Stimulated activated CD4-positive, alpha-beta T cell treated with anti-CD3 and anti-CD28 coated beads, TNF-alpha, amount 100 ng/mL, for 48 hours (primary cell): ENCODE measurements around the gene ATP5F1A.
A peak's percentile ranks its signal among the peaks of the same experiment; 100 is the strongest.
"Not testable (repeated sequence)": the region's sequence is repeated elsewhere in the genome, so short reads cannot be mapped to it uniquely, and the experiment has no call there.

Experiments used
- DNase-seq, 3 donors: peaks; one replicate each; pipeline ENCODE4 v3.0.0-alpha.2; 2020; ENCODE audit warnings: low read depth in 3 of 3

ATP5F1A gene

GRCh38 chr18:46097801-46098615 is at the start of gene ATP5F1A:
Gene ATP5F1A, minus strand, starts transcription at chr18:46098296. Its CDS starts 65 bp downstream, at chr18:46098231.
- DNase-seq: peak; percentile 75 to 83 (median 76)

DNA sequence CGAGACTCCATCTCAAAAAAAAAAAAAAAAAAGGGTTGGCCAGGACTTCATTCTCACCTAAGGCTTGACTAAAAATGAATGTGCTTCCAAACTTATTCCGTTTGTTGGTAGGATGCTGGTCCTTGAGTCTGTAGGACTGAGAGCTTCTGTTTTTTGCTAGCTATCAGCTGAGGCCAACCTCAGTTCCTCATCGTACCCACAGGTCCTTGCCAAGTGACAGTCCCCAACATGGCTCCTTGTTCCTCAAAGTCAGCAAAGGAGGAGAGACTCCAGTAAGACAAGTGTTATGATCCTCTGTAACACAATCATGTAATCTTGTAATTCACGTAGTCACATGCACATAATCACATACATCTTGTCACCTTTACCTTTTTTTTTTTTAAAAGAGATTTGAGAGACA is 43.1 kb upstream of the ATP5F1A start:
- no peak for DNase-seq

DNA sequence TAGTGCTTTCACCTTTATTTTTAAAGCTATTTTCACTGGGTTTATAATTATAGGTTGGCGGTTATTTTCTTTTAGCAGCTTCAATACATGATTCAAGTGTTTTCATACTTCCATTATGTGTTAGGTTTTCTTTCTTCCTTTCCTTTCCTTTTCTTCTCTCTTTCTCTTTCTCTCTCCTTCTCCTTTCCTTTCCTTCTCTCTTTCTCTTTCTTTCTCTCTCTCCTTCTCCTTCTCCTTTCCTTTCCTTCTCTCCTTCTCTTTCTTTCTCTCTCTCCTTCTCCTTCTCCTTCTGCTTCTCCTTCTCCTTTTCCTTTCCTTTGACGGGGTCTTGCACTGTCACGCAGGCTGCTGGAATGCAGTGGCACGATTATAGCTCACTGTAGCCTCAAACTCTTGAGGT is 42.1 kb upstream of the ATP5F1A start:
- no peak for DNase-seq

- DNase-seq: no peak
Observed at GRCh38 chr18:46134920-46135675, 37.0 kb upstream of the ATP5F1A start.

GRCh38 chr18:46133534-46133933 is 35.4 kb upstream of the ATP5F1A start:
- DNase-seq: no peak

- not testable (repeated sequence) for DNase-seq
Observed at GRCh38 chr18:46130549-46130948, 32.5 kb upstream of the ATP5F1A start.

DNA sequence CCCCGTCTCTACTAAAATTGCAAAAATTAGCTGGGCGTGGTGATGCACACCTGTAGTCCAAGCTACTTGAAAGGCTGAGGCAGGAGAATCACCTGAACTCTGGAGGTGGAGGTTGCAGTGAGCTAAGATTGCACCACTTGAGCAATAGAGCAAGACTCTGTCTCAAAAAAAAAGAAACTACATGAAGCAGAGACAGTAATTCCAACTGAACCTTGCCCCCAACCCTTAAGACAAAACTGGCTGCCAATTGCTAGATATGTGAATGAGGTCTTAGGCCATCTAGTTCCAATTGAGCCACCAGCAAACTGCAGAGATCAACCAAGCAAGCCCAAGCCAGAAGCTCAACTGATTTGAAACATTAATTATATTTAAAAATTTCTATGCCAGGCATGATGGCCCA is 32.0 kb upstream of the ATP5F1A start:
- DNase-seq: no peak

- not testable (repeated sequence) for DNase-seq
Observed at GRCh38 chr18:46126625-46127024, 28.5 kb upstream of the ATP5F1A start.

GRCh38 chr18:46113751-46114150 is 15.7 kb upstream of the ATP5F1A start:
- no peak for DNase-seq

DNA sequence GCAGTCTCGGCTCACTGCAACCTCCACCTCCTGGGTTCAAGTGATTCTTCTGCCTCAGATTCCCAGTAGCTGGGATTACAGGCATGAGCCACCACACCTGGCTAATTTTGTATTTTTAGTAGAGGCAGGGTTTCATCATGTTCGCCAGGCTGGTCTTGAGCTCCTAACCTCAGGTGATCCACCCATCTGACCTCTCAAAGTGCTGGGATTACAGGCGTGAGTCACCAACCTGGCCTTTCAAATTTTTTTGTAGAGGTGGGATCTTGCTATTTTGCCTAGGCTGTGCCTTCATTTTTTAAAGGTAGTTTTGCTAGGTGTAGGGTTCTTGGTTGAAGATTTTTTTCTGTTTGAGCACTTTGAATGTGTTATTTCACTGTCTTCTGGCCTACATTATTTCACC is 12.3 kb upstream of the ATP5F1A start:
- DNase-seq: no peak

GRCh38 chr18:46109386-46109785 is 11.3 kb upstream of the ATP5F1A start:
- DNase-seq: no peak

GRCh38 chr18:46104128-46104911 is 6.2 kb upstream of the ATP5F1A start, which contains the start of gene HAUS1:
Gene HAUS1, plus strand, starts transcription at chr18:46104385. Its CDS starts 27 bp downstream, at chr18:46104412.
- DNase-seq: peak; percentile 72 to 88 (median 72)

DNA sequence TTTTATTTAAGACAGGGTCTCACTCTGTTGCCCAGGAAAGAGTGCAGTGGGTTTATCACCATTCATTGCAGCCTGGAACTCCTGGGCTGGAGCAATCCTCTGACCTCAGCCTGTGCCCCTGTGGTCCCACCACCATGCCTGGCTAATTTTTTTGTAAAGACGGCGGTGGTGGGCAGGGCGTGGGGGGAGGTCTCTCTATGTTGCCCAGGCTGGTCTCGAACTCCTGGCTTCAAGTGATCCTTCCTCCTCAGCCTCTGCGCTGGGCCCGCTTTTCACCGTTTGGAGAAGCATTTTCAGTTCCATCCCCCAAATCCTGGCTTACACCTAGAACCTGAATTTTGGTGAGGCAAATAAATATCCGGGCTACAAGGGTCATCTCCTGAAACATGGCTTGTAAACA is 1.4 kb upstream of the ATP5F1A start:
- DNase-seq: no peak

GRCh38 chr18:46098616-46098933 is 479 bp upstream of the ATP5F1A start:
- DNase-seq: no peak

GRCh38 chr18:46097431-46097800 is 680 bp downstream of the ATP5F1A start:
- no peak for DNase-seq

GRCh38 chr18:46096651-46097300 is 1.3 kb downstream of the ATP5F1A start:
- no peak for DNase-seq

DNA sequence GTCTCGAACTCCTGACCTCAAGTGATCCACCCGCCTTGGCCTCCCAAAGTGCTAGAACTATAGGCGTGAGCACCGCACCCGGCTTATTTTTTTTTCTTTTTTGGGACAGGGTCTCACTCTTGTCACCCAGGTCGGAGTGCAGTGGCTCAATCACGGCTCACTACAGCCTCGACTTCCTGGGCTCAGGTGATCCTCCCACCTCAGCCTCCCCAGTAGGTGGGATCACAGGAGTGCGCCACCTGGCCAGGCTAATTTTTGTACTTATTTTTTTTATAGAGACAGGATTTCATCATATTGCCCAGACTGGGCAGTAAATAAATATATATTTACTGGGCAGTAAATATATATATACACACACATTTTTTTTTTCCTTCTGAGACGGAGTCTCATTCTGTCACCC is 2.6 kb downstream of the ATP5F1A start:
- no peak for DNase-seq

DNA sequence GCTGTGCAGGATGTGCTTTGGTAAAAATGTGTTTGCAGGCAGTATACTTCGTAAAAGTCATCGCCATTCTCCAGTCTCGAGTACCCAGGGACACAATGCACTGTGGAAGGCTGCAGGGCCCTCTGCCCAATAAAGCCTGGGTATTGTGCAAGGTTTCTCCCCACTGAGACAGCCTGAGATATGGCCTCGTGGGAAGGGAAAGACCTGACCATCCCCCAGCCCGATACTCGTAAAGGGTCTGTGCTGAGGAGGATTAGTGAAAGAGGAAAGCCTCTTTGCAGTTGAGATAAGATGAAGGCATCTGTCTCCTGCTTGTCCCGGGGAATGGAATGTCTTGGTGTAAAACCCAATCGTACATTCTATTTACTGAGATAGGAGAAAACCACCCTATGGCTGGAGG is 9.6 kb downstream of the ATP5F1A start:
- DNase-seq: not testable (repeated sequence)

DNA sequence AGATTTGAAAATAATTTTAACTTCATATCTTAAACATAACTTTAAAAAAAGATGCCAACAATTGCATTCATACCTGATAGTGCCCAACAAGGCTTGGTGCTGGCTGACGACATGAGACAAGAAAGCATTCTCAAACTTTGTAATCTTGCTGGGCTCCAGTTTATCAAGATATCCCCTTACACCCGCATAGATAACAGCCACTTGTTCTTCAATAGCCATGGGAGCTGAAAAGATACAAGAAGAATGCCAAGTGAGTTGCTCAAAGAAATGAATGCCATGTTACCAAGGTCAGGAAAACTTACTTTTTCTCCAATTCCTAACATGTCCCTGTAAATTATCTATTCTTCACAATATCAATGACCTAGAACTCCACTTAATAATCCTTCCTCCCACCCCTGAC is 13.7 kb downstream of the ATP5F1A start:
- no peak for DNase-seq

DNA sequence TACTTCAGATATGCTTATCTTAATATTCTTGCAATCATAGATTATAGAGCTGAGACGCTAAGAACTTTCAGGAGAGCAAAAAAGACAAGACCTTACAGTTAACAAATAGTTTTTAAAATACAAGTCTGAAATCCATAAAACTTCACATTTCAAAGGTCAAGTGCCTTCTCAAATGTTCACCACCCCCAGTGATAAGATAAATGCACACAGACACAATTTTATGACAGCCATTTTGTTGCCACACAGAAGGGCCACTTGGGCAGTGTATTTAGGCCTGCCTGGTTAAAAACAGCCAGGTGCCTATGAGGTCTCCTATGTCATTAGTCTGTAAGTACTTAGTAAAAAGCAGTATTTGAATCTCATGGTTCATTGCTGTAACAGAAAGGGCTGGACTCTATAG is 17.9 kb downstream of the ATP5F1A start:
- no peak for DNase-seq

DNA sequence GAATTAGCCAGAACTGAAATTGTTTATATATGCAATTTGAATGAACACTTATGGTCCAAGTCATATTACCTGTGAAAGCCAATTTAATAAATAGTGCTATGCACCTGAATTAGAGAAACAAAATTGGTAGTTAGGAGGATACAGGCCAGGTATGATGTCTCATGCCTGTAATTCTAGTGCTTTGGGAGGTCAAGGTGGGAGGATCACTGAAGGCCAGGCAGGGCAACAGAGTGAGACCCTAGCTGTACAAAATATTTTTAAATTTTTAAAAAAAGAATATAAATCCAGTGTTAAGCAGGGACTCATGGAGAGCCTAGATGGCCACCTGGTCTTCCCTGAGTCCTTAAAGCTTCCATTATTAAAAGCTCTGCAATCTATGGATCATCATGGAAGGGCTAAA is 18.8 kb downstream of the ATP5F1A start:
- DNase-seq: no peak
